ENCODE data around the gene PRSS56.
A peak's percentile ranks its signal among the peaks of the same experiment; 100 is the strongest.

DNA sequence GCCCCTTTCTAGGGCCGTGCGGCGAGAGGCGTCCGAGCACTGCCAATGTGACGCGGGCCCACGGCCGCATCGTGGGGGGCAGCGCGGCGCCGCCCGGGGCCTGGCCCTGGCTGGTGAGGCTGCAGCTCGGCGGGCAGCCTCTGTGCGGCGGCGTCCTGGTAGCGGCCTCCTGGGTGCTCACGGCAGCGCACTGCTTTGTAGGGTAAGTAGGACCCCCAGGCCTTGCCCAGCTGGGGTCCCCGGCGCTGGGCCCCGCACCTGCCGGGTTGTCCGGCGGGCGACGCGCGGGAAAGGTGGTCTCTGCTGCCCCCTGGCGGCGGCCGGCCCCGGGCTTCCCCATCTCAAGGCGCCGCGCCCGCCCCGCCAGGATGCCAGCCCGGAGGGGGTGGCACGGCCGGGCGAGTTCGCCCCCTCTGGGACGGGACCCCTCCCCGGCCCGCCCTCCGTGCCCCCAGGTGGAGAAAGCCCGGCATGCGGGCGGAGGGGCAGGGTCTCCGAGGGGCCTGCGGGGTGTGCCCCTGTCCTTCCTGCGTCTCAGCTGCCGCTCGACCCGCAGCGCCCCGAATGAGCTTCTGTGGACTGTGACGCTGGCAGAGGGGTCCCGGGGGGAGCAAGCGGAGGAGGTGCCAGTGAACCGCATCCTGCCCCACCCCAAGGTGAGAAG lies 1.9 kb downstream of the PRSS56 start:
- TF ChIP-seq YY1 (IDR thresholded peaks at IDR 0.05; ENCODE audit: low read depth) (no peak), TAF1 (IDR thresholded peaks at IDR 0.05; ENCODE audit: low read depth) (no peak), EP300 (IDR thresholded peaks at IDR 0.05; ENCODE audit: borderline replicate concordance) (no peak), MAX (IDR thresholded peaks at IDR 0.05) (no peak), RAD21 (IDR thresholded peaks at IDR 0.05; ENCODE audit: low read depth) (peak; percentile 81), TEAD4 (IDR thresholded peaks at IDR 0.05) (no peak), ZBTB7A (IDR thresholded peaks at IDR 0.05; ENCODE audit: low read depth) (peak; percentile 32; the same call in 1 of the 2 replicates), TCF12 (IDR thresholded peaks at IDR 0.05; ENCODE audit: low read depth) (no peak)
- TF ChIP-seq, protein P1, sequence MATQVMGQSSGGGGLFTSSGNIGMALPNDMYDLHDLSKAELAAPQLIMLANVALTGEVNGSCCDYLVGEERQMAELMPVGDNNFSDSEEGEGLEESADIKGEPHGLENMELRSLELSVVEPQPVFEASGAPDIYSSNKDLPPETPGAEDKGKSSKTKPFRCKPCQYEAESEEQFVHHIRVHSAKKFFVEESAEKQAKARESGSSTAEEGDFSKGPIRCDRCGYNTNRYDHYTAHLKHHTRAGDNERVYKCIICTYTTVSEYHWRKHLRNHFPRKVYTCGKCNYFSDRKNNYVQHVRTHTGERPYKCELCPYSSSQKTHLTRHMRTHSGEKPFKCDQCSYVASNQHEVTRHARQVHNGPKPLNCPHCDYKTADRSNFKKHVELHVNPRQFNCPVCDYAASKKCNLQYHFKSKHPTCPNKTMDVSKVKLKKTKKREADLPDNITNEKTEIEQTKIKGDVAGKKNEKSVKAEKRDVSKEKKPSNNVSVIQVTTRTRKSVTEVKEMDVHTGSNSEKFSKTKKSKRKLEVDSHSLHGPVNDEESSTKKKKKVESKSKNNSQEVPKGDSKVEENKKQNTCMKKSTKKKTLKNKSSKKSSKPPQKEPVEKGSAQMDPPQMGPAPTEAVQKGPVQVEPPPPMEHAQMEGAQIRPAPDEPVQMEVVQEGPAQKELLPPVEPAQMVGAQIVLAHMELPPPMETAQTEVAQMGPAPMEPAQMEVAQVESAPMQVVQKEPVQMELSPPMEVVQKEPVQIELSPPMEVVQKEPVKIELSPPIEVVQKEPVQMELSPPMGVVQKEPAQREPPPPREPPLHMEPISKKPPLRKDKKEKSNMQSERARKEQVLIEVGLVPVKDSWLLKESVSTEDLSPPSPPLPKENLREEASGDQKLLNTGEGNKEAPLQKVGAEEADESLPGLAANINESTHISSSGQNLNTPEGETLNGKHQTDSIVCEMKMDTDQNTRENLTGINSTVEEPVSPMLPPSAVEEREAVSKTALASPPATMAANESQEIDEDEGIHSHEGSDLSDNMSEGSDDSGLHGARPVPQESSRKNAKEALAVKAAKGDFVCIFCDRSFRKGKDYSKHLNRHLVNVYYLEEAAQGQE (IDR thresholded peaks at IDR 0.05; ENCODE audit: low read depth) = no peak
